HepG2 (cell line): ENCODE measurements around the gene EPHA10.

Experiments
- KLF9 ChIP-seq: IDR thresholded peaks from 2 replicates; pipeline ENCODE4 v1.6.1; 2016; ENCODE audit warnings: low read depth
- POLR2A ChIP-seq, 2 experiments: IDR thresholded peaks; 2 replicates each; pipeline ENCODE4 v1.6.1; 2011; ENCODE audit warnings: low read depth in 2 of 2, low read length in 2 of 2, mild to moderate bottlenecking in 1 of 2, moderate library complexity in 1 of 2; ENCODE audit not compliant: insufficient read depth in 1 of 2
- ZNF512 ChIP-seq: sonication (generic); formaldehyde crosslinking; IDR thresholded peaks from 2 replicates; pipeline ENCODE4 v1.4.0; 2020; ENCODE audit warnings: mild to moderate bottlenecking, missing genetic modification reagents

GRCh38 chr1:37764414-37764825, 500 bp downstream of the EPHA10 start:
- TF ChIP-seq POLR2A (IDR thresholded peaks at IDR 0.05; ENCODE audit: insufficient read depth in 1 of 2, low read depth in 2 of 2, low read length in 2 of 2) (no peak), ZNF512 (CRISPR knock-in tag) (no peak), KLF9 (peak; percentile 94)
